Measurements from ENCODE around the gene NFAM1.

The NFAM1 gene

GRCh38 chr22:42358643-42359558, 73.3 kb downstream of the NFAM1 start:
- DNase-seq (ENCODE audit: low read depth), result no peak

- no peak for DNase-seq (ENCODE audit: low read depth)
Measured at GRCh38 chr22:42357634-42358296, 74.4 kb downstream of the NFAM1 start.

- DNase-seq (ENCODE audit: low read depth), result no peak
Measured at GRCh38 chr22:42357221-42357620, 75.0 kb downstream of the NFAM1 start.

GRCh38 chr22:42356533-42356932, 75.7 kb downstream of the NFAM1 start:
- DNase-seq (ENCODE audit: low read depth), result no peak

- no peak for DNase-seq (ENCODE audit: low read depth)
Measured at GRCh38 chr22:42353883-42354727, 78.1 kb downstream of the NFAM1 start.

GRCh38 chr22:42350373-42350772, 81.8 kb downstream of the NFAM1 start:
- DNase-seq (ENCODE audit: low read depth), result no peak

GRCh38 chr22:42347281-42347824, 84.8 kb downstream of the NFAM1 start:
- no peak for DNase-seq (ENCODE audit: low read depth)

- no peak for DNase-seq (ENCODE audit: low read depth)
Measured at GRCh38 chr22:42346722-42347121, 85.5 kb downstream of the NFAM1 start.

- no peak for DNase-seq (ENCODE audit: low read depth)
Measured at GRCh38 chr22:42345458-42345857, 86.7 kb downstream of the NFAM1 start.

- DNase-seq (ENCODE audit: low read depth), result no peak
Measured at GRCh38 chr22:42344361-42344905, 87.8 kb downstream of the NFAM1 start.

- peak; percentile 34 for DNase-seq (ENCODE audit: low read depth)
Measured at GRCh38 chr22:42343531-42344081, 88.6 kb downstream of the NFAM1 start.

- DNase-seq (ENCODE audit: low read depth), result no peak
Measured at GRCh38 chr22:42343121-42343454, 89.1 kb downstream of the NFAM1 start.

- DNase-seq (ENCODE audit: low read depth), result no peak
Measured at GRCh38 chr22:42342426-42343120, 89.6 kb downstream of the NFAM1 start.

- DNase-seq (ENCODE audit: low read depth), result no peak
Measured at GRCh38 chr22:42341779-42342178, 90.4 kb downstream of the NFAM1 start.

GRCh38 chr22:42340829-42341383, 91.3 kb downstream of the NFAM1 start:
- no peak for DNase-seq (ENCODE audit: low read depth)

- DNase-seq (ENCODE audit: low read depth), result no peak
Measured at GRCh38 chr22:42340150-42340549, 92.1 kb downstream of the NFAM1 start.

GRCh38 chr22:42338479-42338878, 93.7 kb downstream of the NFAM1 start:
- no peak for DNase-seq (ENCODE audit: low read depth)

GRCh38 chr22:42337356-42337755, 94.8 kb downstream of the NFAM1 start:
- DNase-seq (ENCODE audit: low read depth), result no peak

GRCh38 chr22:42336527-42337227, 95.5 kb downstream of the NFAM1 start:
- DNase-seq (ENCODE audit: low read depth), result no peak

- DNase-seq (ENCODE audit: low read depth), result no peak
Measured at GRCh38 chr22:42335839-42336378, 96.3 kb downstream of the NFAM1 start.
